ENCODE measurements around the gene CHCHD3.

Gene CHCHD3

GRCh38 chr7:133081119-133081598 lies 731 bp downstream of the CHCHD3 start:
- FAIRE-seq (no peak), DNase-seq (ENCODE audit: insufficient read length, low spot score) (no peak)

DNA sequence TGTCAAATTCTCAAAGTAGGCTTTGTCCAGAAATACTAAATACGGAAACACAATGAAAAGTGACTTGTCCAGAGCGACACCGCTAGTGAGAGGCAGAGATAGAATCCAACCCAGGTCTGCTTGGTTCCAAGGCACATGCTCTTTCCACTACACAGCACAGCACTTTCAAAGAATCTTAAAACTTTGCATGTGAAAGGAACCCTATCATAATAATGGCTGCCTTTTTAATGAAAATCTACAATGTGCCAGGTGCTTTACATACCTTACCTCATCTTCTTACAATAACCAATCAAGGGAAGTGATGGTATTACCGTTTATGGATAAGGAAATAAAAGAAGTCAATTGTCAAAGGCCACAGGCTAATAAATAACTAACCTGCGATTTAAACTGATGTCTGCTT lies 2.6 kb downstream of the CHCHD3 start:
- DNase-seq (ENCODE audit: insufficient read length, low spot score): no peak
- no peak for FAIRE-seq

DNA sequence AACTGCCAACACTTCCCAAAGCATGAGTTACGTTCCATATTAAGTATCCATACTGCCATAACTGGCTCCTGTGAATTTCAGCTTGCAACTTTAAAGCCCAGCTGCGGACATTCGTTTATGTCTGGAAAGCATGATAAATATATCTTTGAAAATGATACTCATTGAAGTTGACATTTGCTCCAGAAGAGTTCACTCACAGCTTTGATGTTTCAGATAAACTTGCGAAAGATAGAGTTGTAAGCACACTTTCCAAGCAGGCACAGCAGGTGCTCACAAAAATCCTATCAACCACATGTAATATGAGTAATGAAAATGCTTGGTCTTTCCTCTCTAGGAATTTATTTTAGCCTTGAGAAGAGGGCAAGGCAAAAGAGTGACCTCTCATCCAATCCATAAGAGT lies 4.5 kb downstream of the CHCHD3 start:
- FAIRE-seq (no peak), DNase-seq (ENCODE audit: insufficient read length, low spot score) (no peak)

DNA sequence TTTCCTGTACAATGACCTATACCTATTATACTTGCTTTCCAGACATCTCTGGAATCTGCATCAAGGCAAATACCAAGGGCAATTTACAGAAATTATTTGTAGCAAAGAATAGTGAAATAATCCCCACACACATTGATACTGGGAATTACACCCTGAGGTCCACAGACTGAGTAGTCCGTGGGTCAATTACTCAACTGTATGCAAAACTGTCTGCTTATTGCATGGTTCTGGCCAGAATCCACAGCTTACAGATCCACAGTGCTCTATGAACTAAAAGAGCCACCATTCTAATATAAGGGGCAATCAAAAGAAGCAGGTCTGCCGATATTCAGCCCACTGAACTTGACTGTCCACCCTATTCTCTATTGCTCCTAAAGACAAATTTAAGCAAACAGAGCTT lies 5.7 kb downstream of the CHCHD3 start:
- no peak for DNase-seq (ENCODE audit: insufficient read length, low spot score)

DNA sequence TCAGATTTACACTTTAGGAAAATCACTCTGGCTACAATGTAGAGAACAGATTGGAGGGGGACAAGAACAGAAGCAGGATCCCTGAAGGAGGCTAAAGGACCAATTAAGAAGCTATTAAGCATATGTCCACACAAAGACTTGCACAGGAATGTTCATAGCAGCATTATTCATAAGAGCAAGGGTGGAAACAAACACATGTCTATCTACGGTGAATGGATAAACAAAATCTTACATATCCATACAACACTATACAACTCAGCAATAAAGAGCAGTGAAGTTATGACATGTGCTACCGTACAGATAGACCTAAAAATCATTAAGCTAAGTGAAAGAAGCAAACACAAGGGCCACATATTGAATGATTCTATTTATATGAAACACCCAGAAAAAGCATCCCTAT lies 10.4 kb downstream of the CHCHD3 start:
- DNase-seq (ENCODE audit: insufficient read length, low spot score) (no peak), FAIRE-seq (no peak)

More for the DNA sequence above, 5.7 kb downstream of the CHCHD3 start:
- no peak for FAIRE-seq

DNA sequence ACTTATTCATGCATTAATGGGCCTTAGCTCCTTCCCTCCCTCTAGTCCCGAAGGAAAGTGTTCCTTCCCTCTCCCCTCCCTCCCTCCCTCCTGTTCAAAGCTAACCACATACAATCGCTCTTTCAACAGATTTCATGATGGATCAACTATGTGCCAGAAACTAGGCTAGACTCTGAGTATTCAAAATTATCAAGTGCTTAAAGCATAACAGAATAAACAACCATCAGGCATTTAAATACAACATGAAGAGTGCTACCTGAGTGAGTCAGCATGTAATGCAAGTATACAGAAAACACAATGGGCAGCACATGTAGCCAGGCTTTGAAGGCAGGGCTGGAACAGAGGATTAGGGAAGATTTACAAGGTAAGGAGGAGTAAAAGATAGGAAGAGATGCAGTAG lies 11.3 kb downstream of the CHCHD3 start:
- FAIRE-seq (no peak), DNase-seq (ENCODE audit: insufficient read length, low spot score) (no peak)

GRCh38 chr7:133065301-133065700 lies 16.6 kb downstream of the CHCHD3 start:
- no peak for DNase-seq (ENCODE audit: insufficient read length, low spot score)
- FAIRE-seq: no peak

DNA sequence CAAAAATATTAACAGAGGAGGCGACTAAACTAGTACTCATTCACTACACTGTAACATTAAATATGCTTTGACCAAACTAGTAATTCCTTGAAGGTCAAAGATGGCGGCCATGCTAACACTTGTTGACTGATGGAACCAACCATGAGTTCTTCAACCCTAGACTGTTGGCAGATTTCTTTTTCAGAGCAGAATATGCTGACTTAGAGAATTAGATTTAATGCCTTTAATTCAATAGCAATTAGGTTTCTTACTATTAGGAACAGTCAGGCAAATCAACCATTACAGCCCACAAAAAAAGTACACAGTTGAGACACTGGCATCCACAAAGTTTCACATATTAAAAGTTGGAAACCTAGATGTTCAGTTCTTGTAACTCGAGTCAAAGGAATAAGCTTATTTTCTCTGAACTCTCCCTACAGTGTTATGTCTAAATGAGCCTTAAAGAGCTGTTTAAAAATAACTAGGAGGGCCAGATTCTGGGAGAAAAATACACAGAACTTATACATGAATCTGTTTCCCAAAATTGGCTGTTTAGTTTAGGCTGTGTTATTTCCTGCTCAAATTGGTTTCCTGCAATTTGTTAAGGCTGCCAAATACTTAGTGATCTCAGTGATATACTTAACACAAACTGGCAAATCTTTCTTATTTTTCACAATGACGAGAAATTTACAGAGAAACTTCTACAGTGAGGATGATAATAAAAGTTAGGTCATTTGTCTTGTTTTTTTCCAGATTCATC lies 17.6 kb downstream of the CHCHD3 start:
- FAIRE-seq (no peak), DNase-seq (ENCODE audit: insufficient read length, low spot score) (no peak)

DNA sequence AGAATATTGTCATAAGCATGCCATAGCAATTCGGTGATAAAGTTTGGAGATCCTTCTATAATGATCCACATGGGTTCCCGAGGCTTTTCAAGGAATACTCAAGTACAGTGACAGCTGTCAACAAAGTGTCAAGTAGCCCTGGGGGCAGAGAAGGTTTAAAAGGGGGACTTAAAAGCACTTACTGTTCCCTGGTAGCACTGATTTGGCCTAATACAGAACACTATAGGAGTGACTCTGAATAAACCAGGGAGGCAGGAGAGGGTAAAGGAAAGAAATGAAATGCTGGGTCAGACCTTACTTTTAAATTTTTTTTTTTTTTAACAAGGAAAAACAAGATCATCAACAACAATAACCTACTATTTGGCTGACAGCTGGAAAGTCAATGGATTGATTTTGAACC lies 20.1 kb downstream of the CHCHD3 start:
- DNase-seq (ENCODE audit: insufficient read length, low spot score) (no peak), FAIRE-seq (no peak)

- DNase-seq (ENCODE audit: insufficient read length, low spot score) (no peak), FAIRE-seq (no peak)
Measured at GRCh38 chr7:133061357-133061756, 20.5 kb downstream of the CHCHD3 start.

GRCh38 chr7:133060004-133060403 lies 21.9 kb downstream of the CHCHD3 start:
- DNase-seq (ENCODE audit: insufficient read length, low spot score): no peak
- FAIRE-seq: no peak

DNA sequence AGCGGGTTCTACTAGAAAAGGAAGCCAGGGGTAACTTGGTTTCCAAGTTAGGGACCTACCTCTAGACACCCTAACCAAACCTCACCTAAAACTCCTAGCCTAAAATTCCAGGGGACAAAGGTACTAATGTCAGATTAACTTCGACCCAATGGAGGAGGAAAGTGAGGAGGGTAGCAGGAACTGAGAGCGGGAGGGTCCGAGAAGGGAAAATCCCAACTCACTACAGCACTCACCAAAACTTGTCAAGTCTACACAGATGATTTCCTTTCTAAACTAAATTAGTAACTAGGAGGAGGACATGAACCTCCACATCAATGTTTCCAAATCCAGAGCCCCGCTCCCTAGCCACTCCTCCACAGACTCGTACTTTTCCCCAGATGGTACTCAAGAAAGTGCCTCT lies 22.6 kb downstream of the CHCHD3 start:
- FAIRE-seq (peak; percentile 23), DNase-seq (ENCODE audit: insufficient read length, low spot score) (no peak)

- DNase-seq (ENCODE audit: insufficient read length, low spot score): no peak
- peak; percentile 37 for FAIRE-seq
Measured at GRCh38 chr7:133056370-133057238, 25.3 kb downstream of the CHCHD3 start.

GRCh38 chr7:133054162-133054840 lies 27.6 kb downstream of the CHCHD3 start:
- FAIRE-seq: no peak
- DNase-seq (ENCODE audit: insufficient read length, low spot score): no peak

- DNase-seq (ENCODE audit: insufficient read length, low spot score): no peak
Measured at GRCh38 chr7:133053321-133053891, 28.5 kb downstream of the CHCHD3 start.

GRCh38 chr7:133052826-133053225 lies 29.1 kb downstream of the CHCHD3 start:
- no peak for FAIRE-seq
- DNase-seq (ENCODE audit: insufficient read length, low spot score): no peak

More at GRCh38 chr7:133053321-133053891, 28.5 kb downstream of the CHCHD3 start:
- peak; percentile 11 for FAIRE-seq

DNA sequence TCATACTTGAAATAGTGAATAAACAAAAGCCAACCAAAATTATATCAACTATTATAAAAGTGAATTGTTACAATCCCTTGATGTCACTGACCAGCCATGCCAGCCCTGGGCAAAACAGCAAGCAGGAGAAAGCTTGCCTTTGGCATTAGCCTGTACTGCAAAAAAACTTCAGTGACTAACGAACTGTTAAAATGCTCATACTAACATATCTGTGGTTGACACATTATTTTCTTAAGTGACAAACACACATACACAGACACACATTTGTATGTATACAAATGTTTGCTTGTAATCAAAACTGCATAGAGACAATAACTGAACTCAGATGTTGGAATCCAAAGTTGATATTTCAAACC lies 29.5 kb downstream of the CHCHD3 start:
- DNase-seq (ENCODE audit: insufficient read length, low spot score) (no peak), FAIRE-seq (no peak)

DNA sequence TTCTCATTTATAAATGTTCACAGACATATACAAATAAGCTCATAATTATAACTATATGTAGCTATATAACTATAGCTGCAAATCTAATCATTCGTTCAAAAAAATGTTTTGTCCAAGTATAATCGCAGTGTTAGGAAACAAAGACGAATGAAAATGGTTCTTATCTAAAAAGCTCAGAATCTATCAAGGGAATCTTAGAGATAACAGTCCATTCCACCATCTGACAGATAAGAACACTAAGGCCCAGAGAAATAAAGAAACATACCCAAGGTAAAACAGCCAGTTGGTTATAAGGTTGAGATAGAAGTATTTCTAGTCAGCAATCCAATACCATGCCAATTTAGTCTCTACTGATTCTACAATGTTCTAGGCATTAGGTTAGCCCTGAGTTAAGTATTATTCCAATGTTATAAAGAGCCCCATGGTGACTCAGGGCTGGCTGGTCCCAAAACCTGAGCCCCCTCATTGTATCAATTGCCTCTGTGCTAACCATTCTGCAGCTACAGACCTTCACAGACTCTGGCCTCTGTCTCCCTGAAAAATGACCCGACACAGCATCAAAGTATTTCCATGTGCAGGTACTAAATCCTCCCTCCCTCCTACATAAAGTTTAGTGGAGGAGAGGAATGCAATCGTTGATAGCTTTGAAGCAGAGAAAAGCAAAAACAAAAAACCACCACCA lies 30.0 kb downstream of the CHCHD3 start:
- DNase-seq (ENCODE audit: insufficient read length, low spot score): no peak
- FAIRE-seq: no peak

DNA sequence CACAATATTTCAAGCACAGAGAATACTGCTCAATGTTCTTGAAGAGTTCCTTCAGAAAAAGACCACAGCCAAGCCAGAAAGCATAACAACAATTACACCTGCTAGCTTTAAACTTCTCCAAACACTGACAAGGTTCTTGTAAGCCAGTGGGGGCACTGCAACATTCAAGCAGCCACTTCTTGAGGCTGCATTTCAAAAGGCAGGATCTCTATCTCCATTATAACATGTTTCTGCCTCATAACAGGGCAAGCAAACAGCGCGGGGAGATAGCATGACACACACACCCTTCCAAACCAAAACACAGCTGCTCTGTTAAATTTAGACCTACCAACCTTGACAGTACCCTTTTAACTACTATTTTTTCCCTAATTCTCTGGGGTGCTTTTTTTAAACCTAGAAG lies 30.8 kb downstream of the CHCHD3 start:
- FAIRE-seq: no peak
- DNase-seq (ENCODE audit: insufficient read length, low spot score): no peak

DNA sequence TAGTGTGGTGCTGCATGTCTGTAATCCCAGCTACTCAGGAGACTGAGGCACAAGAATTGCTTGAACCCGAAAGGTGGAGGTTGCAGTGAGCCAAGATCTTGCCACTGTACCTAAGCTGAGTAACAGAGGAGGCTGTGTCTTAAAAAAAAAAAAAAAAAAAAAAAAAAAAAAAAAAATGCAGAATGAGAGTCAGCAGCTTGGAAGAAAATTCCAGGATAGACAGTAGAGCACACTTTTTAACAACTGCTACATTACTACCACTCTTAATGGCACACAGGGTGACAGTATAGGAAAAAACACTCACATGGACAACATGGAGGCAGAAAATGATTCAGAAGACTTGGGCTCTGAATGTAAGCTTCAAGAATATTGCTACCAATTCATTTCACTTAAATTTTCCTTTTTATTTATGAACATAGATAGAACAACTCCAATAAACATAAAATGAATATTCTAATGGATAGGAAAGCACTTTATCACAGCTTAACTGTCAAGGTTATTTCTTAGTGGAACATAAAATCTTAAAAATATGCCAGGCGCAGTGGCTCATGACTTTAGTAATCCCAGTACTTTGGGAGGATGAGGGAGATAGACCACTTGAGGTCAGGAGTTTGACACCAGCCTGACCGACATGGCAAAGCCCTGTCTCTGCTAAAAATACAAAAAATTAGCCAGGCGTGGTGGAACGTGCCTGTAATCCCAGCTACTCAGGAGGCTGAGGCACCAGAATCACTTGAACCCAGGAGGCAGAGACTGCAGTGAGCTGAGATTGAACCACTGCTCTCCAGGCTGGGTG lies 31.5 kb downstream of the CHCHD3 start:
- no peak for FAIRE-seq
- no peak for DNase-seq (ENCODE audit: insufficient read length, low spot score)
